A549 (cell line): ENCODE results near the gene CHAF1A. TPM values are rescaled to one million over a fixed set of nuclear protein-coding genes. Genes with fewer than 3 reads are reported as not detected.

Experiments used
- ATAC-seq, 2 experiments: fragments of 200-7000 bp in 1 of 2; fragments of >200 bp in 1 of 2; cut with Nextera tagmentation in 1 of 2; cut with Tn5 transposase in 1 of 2; 3 replicates each; pipeline versions ENCODE4 v1.8.0 to v1.9.1; 2018 to 2020; ENCODE audit warnings: mild to moderate bottlenecking in 1 of 2, moderate library complexity in 1 of 2
- CTCF ChIA-PET: fragments of 300-600 bp; sonication (Branson Sonifier 250); formaldehyde crosslinking; extraction: SDS; loops from one replicate; lab custom pipeline; 2021; ENCODE audit warnings: antibody characterized with exemption, inconsistent platforms; lab: Yijun Ruan, JAX
- POLR2A ChIA-PET: fragments of 350-600 bp; formaldehyde crosslinking; extraction: SDS; loops from one replicate; lab custom pipeline; 2021; ENCODE audit warnings: antibody characterized with exemption, inconsistent platforms; lab: Yijun Ruan, JAX
- DNase-seq, 2 experiments: peaks; one replicate each; pipeline versions ENCODE4 v3.0.0 to v3.0.0-alpha.2; 2011 to 2016; ENCODE audit warnings: low read depth in 1 of 2, low spot score in 1 of 2
- FAIRE-seq: peaks from 2 replicates; lab custom pipeline; 2011; peaks lifted over from hg19 to GRCh38; lab: Jason Lieb, UNC
- H3K27ac ChIP-seq, 2 experiments: fragments of >200 bp; sonication (Bioruptor Twin); formaldehyde crosslinking; 3 replicates each; pipeline ENCODE4 v1.5.1; 2016 to 2017
- H3K4me1 ChIP-seq: fragments of >200 bp; sonication (Bioruptor Twin); formaldehyde crosslinking; 3 replicates; pipeline ENCODE4 v1.6.1; 2016
- H3K4me2 ChIP-seq: fragments of >200 bp; sonication (Bioruptor Twin); formaldehyde crosslinking; 3 replicates; pipeline ENCODE4 v1.6.1; 2016
- H3K4me3 ChIP-seq: fragments of >200 bp; sonication (Bioruptor Twin); formaldehyde crosslinking; 3 replicates; pipeline ENCODE4 v1.5.1; 2016
- H3K9me3 ChIP-seq: fragments of >200 bp; sonication (Bioruptor Twin); formaldehyde crosslinking; 3 replicates; pipeline ENCODE4 v1.6.1; 2016
- CBX8 ChIP-seq: fragments of 200-600 bp; sonication (generic); IDR thresholded peaks from 2 replicates; pipeline ENCODE4 v1.6.1; 2016
- EHF ChIP-seq: fragments of 250-450 bp; sonication (Bioruptor Pico); IDR thresholded peaks from 2 replicates; pipeline ENCODE4 v1.5.0; 2020; ENCODE audit warnings: mild to moderate bottlenecking
- EHMT2 ChIP-seq: fragments of 200-600 bp; sonication (generic); IDR thresholded peaks from 2 replicates; pipeline ENCODE4 v1.6.1; 2016; ENCODE audit warnings: antibody characterized with exemption, low read depth, mild to moderate bottlenecking, moderate library complexity
- GATA3 ChIP-seq: IDR thresholded peaks from 2 replicates; pipeline ENCODE4 v1.6.1; 2012; ENCODE audit warnings: borderline replicate concordance
- HEYL ChIP-seq: fragments of 250-450 bp; sonication (Bioruptor Pico); IDR thresholded peaks from 2 replicates; pipeline ENCODE4 v1.8.0; 2021; ENCODE audit warnings: mild to moderate bottlenecking, moderate library complexity
- HOXB13 ChIP-seq: fragments of 250-450 bp; sonication (Bioruptor Pico); IDR thresholded peaks from 2 replicates; pipeline ENCODE4 v1.5.0; 2020; ENCODE audit warnings: low read depth, mild to moderate bottlenecking, moderate library complexity
- JUN ChIP-seq, 2 experiments: fragments of >200 bp; sonication (Bioruptor Twin); formaldehyde crosslinking; IDR thresholded peaks; 2 replicates in 1 of 2; 3 replicates in 1 of 2; pipeline ENCODE4 v1.6.1; 2016 to 2017
- KDM1A ChIP-seq: fragments of 200-600 bp; sonication (generic); IDR thresholded peaks from 2 replicates; pipeline ENCODE4 v1.6.1; 2016; ENCODE audit warnings: low read depth, mild to moderate bottlenecking
- KDM5A ChIP-seq: fragments of 200-600 bp; sonication (generic); IDR thresholded peaks from 2 replicates; pipeline ENCODE4 v1.6.1; 2016; ENCODE audit warnings: antibody characterized with exemption, mild to moderate bottlenecking
- NFE2L2 ChIP-seq: fragments of 150-350 bp; conservative IDR thresholded peaks from 2 replicates; pipeline ENCODE4 v1.6.1; 2014; ENCODE audit warnings: low read length
- PHF8 ChIP-seq: fragments of 200-600 bp; sonication (generic); IDR thresholded peaks from 2 replicates; pipeline ENCODE4 v1.6.1; 2016; ENCODE audit warnings: low read depth, mild to moderate bottlenecking, antibody characterized with exemption, moderate library complexity, borderline replicate concordance
- RAD21 ChIP-seq, 2 experiments: fragments of >200 bp in 1 of 2; sonication (Bioruptor Twin) in 1 of 2; formaldehyde crosslinking in 1 of 2; IDR thresholded peaks in 1 of 2; conservative IDR thresholded peaks in 1 of 2; 2 replicates in 1 of 2; 3 replicates in 1 of 2; pipeline ENCODE4 v1.6.1; 2012 to 2018; ENCODE audit warnings: inconsistent platforms in 1 of 2
- RFX5 ChIP-seq: fragments of 450-650 bp; IDR thresholded peaks from 2 replicates; pipeline ENCODE4 v1.7.1; 2014; ENCODE audit warnings: antibody characterized with exemption, mild to moderate bottlenecking, moderate library complexity
- TP53 ChIP-seq: fragments of 250-450 bp; sonication (Bioruptor Pico); IDR thresholded peaks from 2 replicates; pipeline ENCODE4 v1.5.0; 2021; ENCODE audit warnings: mild to moderate bottlenecking, moderate library complexity
- ZC3H11A ChIP-seq: fragments of 450-650 bp; IDR thresholded peaks from 2 replicates; pipeline ENCODE4 v1.6.1; 2014; ENCODE audit warnings: antibody characterized with exemption, mild to moderate bottlenecking
- ZFP36 ChIP-seq: fragments of 450-650 bp; IDR thresholded peaks from 2 replicates; pipeline ENCODE4 v1.6.1; 2014; ENCODE audit warnings: borderline replicate concordance; ENCODE audit not compliant: partially characterized antibody
- ZNF302 ChIP-seq: fragments of 250-450 bp; sonication (Bioruptor Pico); IDR thresholded peaks from 2 replicates; pipeline ENCODE4 v1.9.0; 2021; ENCODE audit warnings: inconsistent platforms, mild to moderate bottlenecking, moderate library complexity
- WGBS: methylation state at CpG from one replicate; pipeline ENCODE4 v1.1.6; 2017; ENCODE audit errors: missing lambda C conversion rate; 5-methylcytosine and 5-hydroxymethylcytosine counted together
- polyA plus RNA-seq, 4 experiments: library from polyadenylated mRNA; depleted of rRNA in 3 of 4; stranded (reverse); fragments of >200 nt; fragmentation: RNase III in 1 of 4; extraction: RNeasy Plus Mini Kit Qiagen cat#74134 plus additional on column Dnase treatment in 1 of 4; gene quantifications; 2 replicates in 3 of 4; 3 replicates in 1 of 4; pipeline ENCODE4 v1.2.3, GENCODE V29; 2011 to 2017
- TF ChIP-seq, protein P1 (sequence below): fragments of >200 bp; sonication (Bioruptor Twin); formaldehyde crosslinking; IDR thresholded peaks from 3 replicates; pipeline ENCODE4 v1.6.1; 2016
- TF ChIP-seq, protein P2 (sequence below): fragments of >200 bp; sonication (Bioruptor Twin); formaldehyde crosslinking; IDR thresholded peaks from 2 replicates; pipeline ENCODE4 v1.6.1; 2016
- TF ChIP-seq, protein P3 (sequence below): fragments of 150-350 bp; IDR thresholded peaks from 2 replicates; pipeline ENCODE4 v1.6.1; 2014; ENCODE audit warnings: low read depth, mild to moderate bottlenecking, low read length
- TF ChIP-seq, protein P4 (sequence below): IDR thresholded peaks from 2 replicates; pipeline ENCODE4 v1.6.1; 2012; ENCODE audit warnings: low read depth, borderline replicate concordance
- TF ChIP-seq, protein P5 (sequence below): IDR thresholded peaks from 2 replicates; pipeline ENCODE4 v1.6.1; 2012

The CHAF1A gene
- polyA plus RNA-seq, 2 of the 4 experiments (the other 2 are of a cell fraction), result 15.6 to 28.0 TPM

DNA sequence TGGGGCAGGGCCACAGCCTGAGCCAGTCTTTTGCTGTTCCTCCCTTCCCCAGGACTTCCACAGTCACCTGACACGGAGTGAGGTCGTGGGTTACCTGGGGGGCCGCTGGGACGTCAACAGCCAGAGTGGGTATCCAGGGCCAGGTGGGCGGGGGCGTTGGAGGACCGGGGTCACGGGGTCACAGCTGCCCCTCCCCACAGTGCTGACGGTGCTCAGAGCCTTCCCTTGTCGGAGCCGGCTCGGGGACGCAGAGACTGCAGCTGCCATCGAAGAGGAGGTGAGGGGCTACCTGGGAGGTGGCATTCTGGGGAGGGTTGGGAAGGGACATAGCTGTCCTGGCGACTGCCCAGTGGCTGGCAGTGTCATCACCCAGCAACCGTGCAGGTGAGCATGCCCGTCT, 47.5 kb upstream of the CHAF1A start (continued):
- no peak for TF ChIP-seq RAD21 (conservative IDR thresholded peaks at IDR 0.05 in 1 of 2, IDR thresholded peaks at IDR 0.05 in 1 of 2)
- no peak for TF ChIP-seq NFE2L2
- TF ChIP-seq, protein P1, sequence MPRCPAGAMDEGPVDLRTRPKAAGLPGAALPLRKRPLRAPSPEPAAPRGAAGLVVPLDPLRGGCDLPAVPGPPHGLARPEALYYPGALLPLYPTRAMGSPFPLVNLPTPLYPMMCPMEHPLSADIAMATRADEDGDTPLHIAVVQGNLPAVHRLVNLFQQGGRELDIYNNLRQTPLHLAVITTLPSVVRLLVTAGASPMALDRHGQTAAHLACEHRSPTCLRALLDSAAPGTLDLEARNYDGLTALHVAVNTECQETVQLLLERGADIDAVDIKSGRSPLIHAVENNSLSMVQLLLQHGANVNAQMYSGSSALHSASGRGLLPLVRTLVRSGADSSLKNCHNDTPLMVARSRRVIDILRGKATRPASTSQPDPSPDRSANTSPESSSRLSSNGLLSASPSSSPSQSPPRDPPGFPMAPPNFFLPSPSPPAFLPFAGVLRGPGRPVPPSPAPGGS, result no peak
- TF ChIP-seq, protein P2, sequence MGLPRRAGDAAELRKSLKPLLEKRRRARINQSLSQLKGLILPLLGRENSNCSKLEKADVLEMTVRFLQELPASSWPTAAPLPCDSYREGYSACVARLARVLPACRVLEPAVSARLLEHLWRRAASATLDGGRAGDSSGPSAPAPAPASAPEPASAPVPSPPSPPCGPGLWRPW, result no peak
- TF ChIP-seq ZFP36, result no peak
- no peak for TF ChIP-seq GATA3

DNA sequence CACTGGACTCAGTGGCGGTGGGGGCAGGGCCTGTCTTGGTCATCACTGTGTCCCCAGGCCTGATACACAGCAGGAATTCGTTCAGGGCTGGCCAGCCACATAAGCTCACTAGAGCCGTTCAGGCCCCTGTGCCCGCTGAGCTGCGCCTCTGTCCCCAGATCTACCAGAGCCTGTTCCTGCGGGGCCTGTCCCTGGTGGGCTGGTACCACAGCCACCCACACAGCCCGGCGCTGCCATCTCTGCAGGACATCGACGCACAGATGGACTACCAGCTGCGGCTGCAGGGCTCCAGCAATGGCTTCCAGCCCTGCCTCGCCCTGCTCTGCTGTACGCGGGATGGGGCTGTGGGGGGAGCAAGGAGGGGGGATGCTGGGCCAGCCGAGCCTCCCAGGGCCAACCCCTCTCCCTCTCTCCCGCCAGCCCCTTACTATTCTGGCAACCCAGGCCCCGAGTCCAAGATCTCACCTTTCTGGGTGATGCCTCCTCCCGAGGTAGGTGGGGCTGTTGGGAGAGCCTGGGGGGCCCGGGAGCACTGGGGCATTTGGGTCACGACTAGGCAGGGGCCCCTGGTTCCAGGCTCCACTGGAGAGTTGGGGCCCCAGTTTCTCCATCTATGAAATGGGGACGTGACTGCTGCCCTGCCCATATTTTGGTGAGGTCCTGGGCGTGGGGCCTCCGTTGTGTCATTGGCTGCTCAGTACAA, 45.2 kb upstream of the CHAF1A start:
- ChIA-PET POLR2A (no interaction called here), CTCF (interaction anchor here (0.5 to 2.1 kb wide), 2 partner anchors 18 to 73 kb away, joined by 3 to 7 read pairs; no protein-coding TSS in a partner anchor)
- Histone ChIP-seq H3K4me3 (no peak overlapping the region), H3K27ac (no peak overlapping the region), H3K4me2 (no peak overlapping the region), H3K9me3 (no peaks in the 10 kb centered on the region), H3K4me1 (peaks cover 14% of the 10 kb centered on the region)
- TF ChIP-seq, protein P3, sequence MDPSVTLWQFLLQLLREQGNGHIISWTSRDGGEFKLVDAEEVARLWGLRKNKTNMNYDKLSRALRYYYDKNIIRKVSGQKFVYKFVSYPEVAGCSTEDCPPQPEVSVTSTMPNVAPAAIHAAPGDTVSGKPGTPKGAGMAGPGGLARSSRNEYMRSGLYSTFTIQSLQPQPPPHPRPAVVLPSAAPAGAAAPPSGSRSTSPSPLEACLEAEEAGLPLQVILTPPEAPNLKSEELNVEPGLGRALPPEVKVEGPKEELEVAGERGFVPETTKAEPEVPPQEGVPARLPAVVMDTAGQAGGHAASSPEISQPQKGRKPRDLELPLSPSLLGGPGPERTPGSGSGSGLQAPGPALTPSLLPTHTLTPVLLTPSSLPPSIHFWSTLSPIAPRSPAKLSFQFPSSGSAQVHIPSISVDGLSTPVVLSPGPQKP, result no peak
- no peak for TF ChIP-seq HOXB13 (CRISPR knock-in tag)
- TF ChIP-seq RFX5, result no peak
- no peak for TF ChIP-seq PHF8
- TF ChIP-seq HEYL (CRISPR knock-in tag), result no peak
- no peak for TF ChIP-seq ZNF302 (CRISPR knock-in tag)
- TF ChIP-seq, protein P1, result no peak
- TF ChIP-seq CBX8, result no peak
- no peak for TF ChIP-seq TP53 (CRISPR knock-in tag)
- TF ChIP-seq EHF (CRISPR knock-in tag), result no peak
- TF ChIP-seq, protein P4, sequence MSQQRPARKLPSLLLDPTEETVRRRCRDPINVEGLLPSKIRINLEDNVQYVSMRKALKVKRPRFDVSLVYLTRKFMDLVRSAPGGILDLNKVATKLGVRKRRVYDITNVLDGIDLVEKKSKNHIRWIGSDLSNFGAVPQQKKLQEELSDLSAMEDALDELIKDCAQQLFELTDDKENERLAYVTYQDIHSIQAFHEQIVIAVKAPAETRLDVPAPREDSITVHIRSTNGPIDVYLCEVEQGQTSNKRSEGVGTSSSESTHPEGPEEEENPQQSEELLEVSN, result no peak
- no peak for TF ChIP-seq JUN (IDR thresholded peaks at IDR 0.05)
- no peak for TF ChIP-seq GATA3
- FAIRE-seq, result no peak
- DNase-seq, result no peak
- 89% methylated on average over 15 of the region's 23 CpGs for WGBS
- ATAC-seq, result no peak

DNA sequence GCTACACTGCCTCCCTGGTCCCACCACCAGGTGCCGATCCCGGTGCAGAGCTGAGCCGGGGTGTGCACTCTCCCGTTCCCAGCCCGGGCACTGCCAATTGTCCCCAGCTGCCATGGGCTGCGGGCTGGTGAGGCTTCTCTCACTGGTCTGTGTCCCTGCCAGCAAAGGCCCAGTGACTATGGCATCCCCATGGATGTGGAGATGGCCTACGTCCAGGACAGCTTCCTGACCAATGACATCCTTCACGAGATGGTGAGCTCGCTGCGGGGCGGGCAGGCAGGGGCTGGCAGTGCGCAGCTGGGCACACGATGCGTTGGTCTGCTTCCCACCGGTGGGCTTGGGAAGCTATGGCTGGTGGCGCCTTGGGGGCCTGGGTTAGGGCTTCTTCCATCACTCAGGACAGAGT, 44.5 kb upstream of the CHAF1A start:
- 100% methylated on average over 13 of the region's 16 CpGs for WGBS
- Histone ChIP-seq H3K9me3 (no peaks in the 10 kb centered on the region), H3K4me1 (peaks cover 14% of the 10 kb centered on the region), H3K27ac (no peak overlapping the region), H3K4me3 (no peak overlapping the region), H3K4me2 (no peak overlapping the region)
- POLR2A ChIA-PET, result no interaction called here
- DNase-seq (no peak), FAIRE-seq (no peak), ATAC-seq (no peak; a peak in 1 of 6 replicates)
- CTCF ChIA-PET, result interaction anchor here (0.5 to 2.1 kb wide), 2 partner anchors 17 to 74 kb away, joined by 3 to 7 read pairs; no protein-coding TSS in a partner anchor
- no peak for TF ChIP-seq EHMT2
- TF ChIP-seq KDM5A, result no peak
- no peak for TF ChIP-seq KDM1A
- no peak for TF ChIP-seq HEYL (CRISPR knock-in tag)
- TF ChIP-seq, protein P5, sequence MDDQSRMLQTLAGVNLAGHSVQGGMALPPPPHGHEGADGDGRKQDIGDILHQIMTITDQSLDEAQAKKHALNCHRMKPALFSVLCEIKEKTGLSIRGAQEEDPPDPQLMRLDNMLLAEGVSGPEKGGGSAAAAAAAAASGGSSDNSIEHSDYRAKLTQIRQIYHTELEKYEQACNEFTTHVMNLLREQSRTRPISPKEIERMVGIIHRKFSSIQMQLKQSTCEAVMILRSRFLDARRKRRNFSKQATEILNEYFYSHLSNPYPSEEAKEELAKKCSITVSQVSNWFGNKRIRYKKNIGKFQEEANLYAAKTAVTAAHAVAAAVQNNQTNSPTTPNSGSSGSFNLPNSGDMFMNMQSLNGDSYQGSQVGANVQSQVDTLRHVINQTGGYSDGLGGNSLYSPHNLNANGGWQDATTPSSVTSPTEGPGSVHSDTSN, result no peak
- TF ChIP-seq ZC3H11A, result no peak
